ENCODE results near the gene SOCS3. TPM values are rescaled to one million over a fixed set of nuclear protein-coding genes. Genes with fewer than 3 reads are reported as not detected.

SOCS3 gene
- total and polyA plus RNA-seq, 10 of the 15 experiments (the other 5 are each of a cell fraction or from before 2014, with no cell fraction given) = 0.05 to 3.9 (median 1.0) TPM

- DNase-seq (ENCODE audit: low read depth, low spot score) (no peak), FAIRE-seq (no peak), ATAC-seq (no peak)
- Histone ChIP-seq H2AFZ (ENCODE audit: control insufficient read depth, low read depth, low read length) (no peak overlapping the region), H3K27me3 (replicated peaks in 1 of 2; ENCODE audit: control insufficient read depth in 2 of 2, insufficient read depth in 2 of 2, low read length in 1 of 2) (peaks cover 0 to 3% of the 10 kb centered on the region in 2 experiments; a peak in 1 of 4 replicates), H3K36me3 (ENCODE audit: control insufficient read depth in 2 of 2, insufficient read depth in 2 of 2, low read length in 1 of 2) (no peaks in the 10 kb centered on the region; a peak in 1 of 4 replicates), H3K27ac (ENCODE audit: control insufficient read depth, insufficient read depth) (no peak overlapping the region), H3K4me3 (no peak overlapping the region), H3K4me2 (ENCODE audit: control insufficient read depth, insufficient read depth) (no peak overlapping the region), H3K4me1 (ENCODE audit: control insufficient read depth, insufficient read depth, low read length) (peaks cover 47% of the 10 kb centered on the region), H3K79me2 (ENCODE audit: control insufficient read depth, insufficient read depth, low read length) (peaks cover 5% of the 10 kb centered on the region), H3K9ac (ENCODE audit: control insufficient read depth, insufficient read depth, low read length) (no peak overlapping the region), H4K20me1 (ENCODE audit: control insufficient read depth, insufficient read depth) (no peaks in the 10 kb centered on the region), H3K9me3 (replicated peaks; ENCODE audit: control insufficient read depth, insufficient read depth, low read length) (no peaks in the 10 kb centered on the region)
- in situ Hi-C loops (cut with MboI) (no loop called here), intact Hi-C loops (cut with micrococcal nuclease; ENCODE audit: unreplicated experiment) (no loop called here)
- 91% methylated on average over 8 of the region's 8 CpGs for WGBS (ENCODE audit: insufficient coverage, insufficient replicate concordance, low lambda C conversion rate, missing lambda C conversion rate)
- no peak for TF ChIP-seq MTA2 (IDR thresholded peaks at IDR 0.05; ENCODE audit: low read depth)
- no peak for TF ChIP-seq ZNF24 (IDR thresholded peaks at IDR 0.05)
- no peak for TF ChIP-seq MYC (IDR thresholded peaks at IDR 0.05; ENCODE audit: insufficient read depth, insufficient read length, insufficient replicate concordance, low read length, severe bottlenecking)
- SMC1A ChIA-PET (ENCODE audit: uncharacterized antibody, unreplicated experiment) = interaction anchor here (1.6 kb wide), 1 partner anchor 56 kb away, joined by 3 read pairs; no protein-coding TSS in a partner anchor
- CTCF ChIA-PET = interaction anchor here (0.6 to 1.9 kb wide), 4 partner anchors 13 to 685 kb away, joined by 3 to 6 read pairs (median 4); no protein-coding TSS in a partner anchor
- BruUV-seq (replicated peaks) = no TSS peak
- RAD21 ChIA-PET (ENCODE audit: unreplicated experiment) = interaction anchor here (0.6 to 1.6 kb wide), 2 partner anchors 31 to 39 kb away, joined by 3 to 4 read pairs; no protein-coding TSS in a partner anchor
- POLR2A ChIA-PET = interaction anchor here (0.6 to 1.8 kb wide), 5 partner anchors 10 to 124 kb away, joined by 3 to 11 read pairs (median 5); no protein-coding TSS in a partner anchor
These were observed 6.0 kb downstream of the SOCS3 start for GRCh38 chr17:78353834-78354233.

- in situ Hi-C loops (cut with MboI) = no loop called here
- no TSS peak for BruUV-seq (replicated peaks)
- WGBS (ENCODE audit: insufficient coverage, insufficient replicate concordance, low lambda C conversion rate, missing lambda C conversion rate) = 77% methylated on average over 16 of the region's 16 CpGs
- no peak overlapping the region for H3K4me2 ChIP-seq (ENCODE audit: control insufficient read depth, insufficient read depth)
- no peak overlapping the region for H3K9ac ChIP-seq (ENCODE audit: control insufficient read depth, insufficient read depth, low read length)
- ChIA-PET SMC1A (ENCODE audit: uncharacterized antibody, unreplicated experiment) (no interaction called here), CTCF (no interaction called here), POLR2A (no interaction called here), RAD21 (ENCODE audit: unreplicated experiment) (interaction anchor here (1.5 kb wide), 1 partner anchor 34 kb away, joined by 4 read pairs; no protein-coding TSS in a partner anchor)
- no peaks in the 10 kb centered on the region; the same call in 1 of the 2 replicates for H3K79me2 ChIP-seq (ENCODE audit: control insufficient read depth, insufficient read depth, low read length)
- no peak overlapping the region for H2AFZ ChIP-seq (ENCODE audit: control insufficient read depth, low read depth, low read length)
- no peaks in the 10 kb centered on the region for H3K36me3 ChIP-seq (ENCODE audit: control insufficient read depth in 2 of 2, insufficient read depth in 2 of 2, low read length in 1 of 2)
- H3K4me3 ChIP-seq = no peak overlapping the region
- H4K20me1 ChIP-seq (ENCODE audit: control insufficient read depth, insufficient read depth) = no peaks in the 10 kb centered on the region
- no peak for FAIRE-seq
- no peak overlapping the region for H3K27ac ChIP-seq (ENCODE audit: control insufficient read depth, insufficient read depth)
- peaks cover 44% of the 10 kb centered on the region for H3K4me1 ChIP-seq (ENCODE audit: control insufficient read depth, insufficient read depth, low read length)
- ATAC-seq = no peak
- TF ChIP-seq CHD1 (IDR thresholded peaks at IDR 0.05; ENCODE audit: low read depth, low read length) (no peak), HDAC2 (IDR thresholded peaks at IDR 0.05) (no peak), STAT1 (conservative IDR thresholded peaks at IDR 0.05) (no peak), PBX3 (IDR thresholded peaks at IDR 0.05; ENCODE audit: insufficient replicate concordance, low read depth, low read length) (no peak), NFIC (IDR thresholded peaks at IDR 0.05; ENCODE audit: low read depth, low read length) (no peak), PAX5 (IDR thresholded peaks at IDR 0.05; ENCODE audit: borderline replicate concordance, low read depth, low read length) (no peak)
- no peak for DNase-seq (ENCODE audit: low read depth, low spot score)
- H3K27me3 ChIP-seq (replicated peaks in 1 of 2; ENCODE audit: control insufficient read depth in 2 of 2, insufficient read depth in 2 of 2, low read length in 1 of 2) = no peaks in the 10 kb centered on the region; a peak in 1 of 4 replicates
- intact Hi-C loops (cut with micrococcal nuclease; ENCODE audit: unreplicated experiment) = no loop called here
- H3K9me3 ChIP-seq (replicated peaks; ENCODE audit: control insufficient read depth, insufficient read depth, low read length) = no peaks in the 10 kb centered on the region
These were observed 8.3 kb downstream of the SOCS3 start for GRCh38 chr17:78351449-78352006.
